ACC112 (cell line): ENCODE measurements around the gene MAP3K14.

Source experiments
- H2AFZ ChIP-seq: fragments of 200-600 bp; sonication (generic); one replicate; pipeline ENCODE4 v1.6.0; 2017; ENCODE audit warnings: antibody characterized with exemption, low read length; ENCODE audit not compliant: unreplicated experiment
- H3K27ac ChIP-seq: fragments of 200-600 bp; sonication (generic); 2 replicates; pipeline ENCODE4 v1.5.1; 2014; ENCODE audit warnings: low read depth, mild to moderate bottlenecking, antibody characterized with exemption, low read length, moderate library complexity
- H3K27me3 ChIP-seq: fragments of 200-600 bp; sonication (generic); 2 replicates; pipeline ENCODE4 v1.6.1; 2014; ENCODE audit warnings: mild to moderate bottlenecking, antibody characterized with exemption, low read length, moderate library complexity, mixed read lengths; ENCODE audit not compliant: insufficient read depth
- H3K36me3 ChIP-seq: fragments of 200-600 bp; sonication (generic); 2 replicates; pipeline ENCODE4 v1.6.1; 2016; ENCODE audit warnings: mild to moderate bottlenecking, antibody characterized with exemption, low read length, moderate library complexity, mixed read lengths; ENCODE audit not compliant: insufficient read depth
- H3K4me1 ChIP-seq: fragments of 200-600 bp; sonication (generic); one replicate; pipeline ENCODE4 v1.6.1; 2016; ENCODE audit warnings: low read length, mixed read lengths; ENCODE audit not compliant: insufficient read depth, unreplicated experiment, control insufficient read depth
- H3K4me3 ChIP-seq: fragments of 200-600 bp; sonication (generic); 2 replicates; pipeline ENCODE4 v1.5.1; 2014; ENCODE audit warnings: mild to moderate bottlenecking, low read depth, low read length
- H3K79me2 ChIP-seq: fragments of 200-600 bp; sonication (generic); one replicate; pipeline ENCODE4 v1.6.0; 2016; ENCODE audit warnings: low read length; ENCODE audit not compliant: control insufficient read depth, unreplicated experiment, insufficient read depth

MAP3K14 gene

GRCh38 chr17:45264430-45264829 lies 52.4 kb downstream of the MAP3K14 start:
- Histone ChIP-seq H3K27me3 (no peaks in the 10 kb centered on the region), H3K27ac (no peak overlapping the region), H3K79me2 (no peaks in the 10 kb centered on the region), H3K36me3 (peaks cover 42% of the 10 kb centered on the region), H3K4me1 (peaks cover 32% of the 10 kb centered on the region), H3K4me3 (no peak overlapping the region), H2AFZ (no peak overlapping the region)

- Histone ChIP-seq H3K36me3 (peaks cover 36% of the 10 kb centered on the region), H3K4me3 (no peak overlapping the region), H3K27ac (no peak overlapping the region), H3K27me3 (no peaks in the 10 kb centered on the region), H2AFZ (no peak overlapping the region), H3K79me2 (no peaks in the 10 kb centered on the region), H3K4me1 (peaks cover 32% of the 10 kb centered on the region)
These were observed 53.4 kb downstream of the MAP3K14 start for GRCh38 chr17:45263477-45263860.

- Histone ChIP-seq H3K4me1 (peaks cover 32% of the 10 kb centered on the region), H3K4me3 (no peak overlapping the region), H2AFZ (no peak overlapping the region), H3K79me2 (no peaks in the 10 kb centered on the region), H3K27me3 (no peaks in the 10 kb centered on the region), H3K36me3 (peaks cover 32% of the 10 kb centered on the region), H3K27ac (no peak overlapping the region)
These were observed 54.0 kb downstream of the MAP3K14 start for GRCh38 chr17:45262516-45263476.

GRCh38 chr17:45261577-45262515 lies 55.0 kb downstream of the MAP3K14 start, which contains the start of gene SPATA32:
TSS of gene SPATA32 (minus strand) at chr17:45262094. CDS start at chr17:45262016, 78 bp downstream.
- peaks cover 29% of the 10 kb centered on the region for H3K4me1 ChIP-seq
- H3K27me3 ChIP-seq, result no peaks in the 10 kb centered on the region
- no peak within 1 kb of the TSS for H3K27ac ChIP-seq
- peaks cover 26% of the 10 kb centered on the region; the same call in 1 of the 2 replicates for H3K36me3 ChIP-seq
- no peak within 1 kb of the TSS for H3K4me3 ChIP-seq
- no peak within 1 kb of the TSS for H2AFZ ChIP-seq
- H3K79me2 ChIP-seq, result no peaks in the 10 kb centered on the region

GRCh38 chr17:45260204-45260783 lies 56.5 kb downstream of the MAP3K14 start:
- Histone ChIP-seq H3K27ac (no peak overlapping the region), H3K79me2 (no peaks in the 10 kb centered on the region), H3K4me3 (no peak overlapping the region), H3K27me3 (no peaks in the 10 kb centered on the region), H3K36me3 (peaks cover 24% of the 10 kb centered on the region; the same call in 1 of the 2 replicates), H2AFZ (no peak overlapping the region), H3K4me1 (peaks cover 15% of the 10 kb centered on the region)

- no peaks in the 10 kb centered on the region for H3K27me3 ChIP-seq
- peaks cover 11% of the 10 kb centered on the region; the same call in 1 of the 2 replicates for H3K36me3 ChIP-seq
- H2AFZ ChIP-seq, result no peak overlapping the region
- no peak overlapping the region for H3K4me3 ChIP-seq
- H3K27ac ChIP-seq, result no peak overlapping the region
- peaks cover 15% of the 10 kb centered on the region for H3K4me1 ChIP-seq
- H3K79me2 ChIP-seq, result no peaks in the 10 kb centered on the region
These were observed 57.8 kb downstream of the MAP3K14 start for GRCh38 chr17:45258981-45259380.

- Histone ChIP-seq H3K4me3 (no peak overlapping the region), H3K27ac (no peak overlapping the region), H3K36me3 (no peaks in the 10 kb centered on the region), H2AFZ (no peak overlapping the region), H3K4me1 (peaks cover 8% of the 10 kb centered on the region), H3K79me2 (no peaks in the 10 kb centered on the region), H3K27me3 (no peaks in the 10 kb centered on the region)
These were observed 59.7 kb downstream of the MAP3K14 start for GRCh38 chr17:45257115-45257514.

- peaks cover 2% of the 10 kb centered on the region for H3K4me1 ChIP-seq
- no peak overlapping the region for H3K4me3 ChIP-seq
- H3K27me3 ChIP-seq, result no peaks in the 10 kb centered on the region
- no peak overlapping the region for H2AFZ ChIP-seq
- H3K36me3 ChIP-seq, result no peaks in the 10 kb centered on the region
- H3K79me2 ChIP-seq, result no peaks in the 10 kb centered on the region
- H3K27ac ChIP-seq, result no peak overlapping the region
These were observed 60.5 kb downstream of the MAP3K14 start for GRCh38 chr17:45256114-45256966.

- Histone ChIP-seq H2AFZ (no peak overlapping the region), H3K79me2 (no peaks in the 10 kb centered on the region), H3K4me1 (no peaks in the 10 kb centered on the region), H3K4me3 (no peak overlapping the region), H3K27ac (no peak overlapping the region), H3K27me3 (no peaks in the 10 kb centered on the region), H3K36me3 (no peaks in the 10 kb centered on the region)
These were observed 61.5 kb downstream of the MAP3K14 start for GRCh38 chr17:45255358-45255757.
